HUES64 (cell line): ENCODE results near the gene METTL26.
A peak's percentile ranks its signal among the peaks of the same experiment; 100 is the strongest.

Experiments
- H3K27ac ChIP-seq: 2 replicates; pipeline ENCODE4 v1.7.0; 2013; ENCODE audit warnings: low read depth, low read length, inconsistent platforms
- H3K27me3 ChIP-seq: 2 replicates; pipeline ENCODE4 v1.6.1; 2013; ENCODE audit warnings: mild to moderate bottlenecking, low read length; ENCODE audit not compliant: insufficient read depth
- H3K36me3 ChIP-seq: 2 replicates; pipeline ENCODE4 v1.6.1; 2013; ENCODE audit warnings: mild to moderate bottlenecking, low read length; ENCODE audit not compliant: insufficient read depth
- H3K4me1 ChIP-seq: 2 replicates; pipeline ENCODE4 v1.6.1; 2013; ENCODE audit warnings: mild to moderate bottlenecking, low read length, moderate library complexity; ENCODE audit not compliant: insufficient read depth
- H3K4me3 ChIP-seq: 2 replicates; pipeline ENCODE4 v1.5.1; 2013; ENCODE audit warnings: mild to moderate bottlenecking, low read length, moderate library complexity
- H3K9ac ChIP-seq: 2 replicates; pipeline ENCODE4 v1.6.1; 2013; ENCODE audit warnings: mild to moderate bottlenecking, low read depth, low read length
- H3K9me3 ChIP-seq: 2 replicates; pipeline ENCODE4 v1.6.1; 2013; ENCODE audit warnings: low read depth, low read length; ENCODE audit not compliant: insufficient read depth
- WGBS: fragments of 150-250, 120-280 bp; methylation state at CpG from one replicate; pipeline ENCODE4 v1.1.7; 2013; ENCODE audit warnings: missing lambda C conversion rate; 5-methylcytosine and 5-hydroxymethylcytosine counted together

Gene METTL26

GRCh38 chr16:627454-628239 lies 8.5 kb downstream of the METTL26 start:
- WGBS: 89% methylated on average over 50 of the region's 50 CpGs
- no peak overlapping the region for H3K9ac ChIP-seq

DNA sequence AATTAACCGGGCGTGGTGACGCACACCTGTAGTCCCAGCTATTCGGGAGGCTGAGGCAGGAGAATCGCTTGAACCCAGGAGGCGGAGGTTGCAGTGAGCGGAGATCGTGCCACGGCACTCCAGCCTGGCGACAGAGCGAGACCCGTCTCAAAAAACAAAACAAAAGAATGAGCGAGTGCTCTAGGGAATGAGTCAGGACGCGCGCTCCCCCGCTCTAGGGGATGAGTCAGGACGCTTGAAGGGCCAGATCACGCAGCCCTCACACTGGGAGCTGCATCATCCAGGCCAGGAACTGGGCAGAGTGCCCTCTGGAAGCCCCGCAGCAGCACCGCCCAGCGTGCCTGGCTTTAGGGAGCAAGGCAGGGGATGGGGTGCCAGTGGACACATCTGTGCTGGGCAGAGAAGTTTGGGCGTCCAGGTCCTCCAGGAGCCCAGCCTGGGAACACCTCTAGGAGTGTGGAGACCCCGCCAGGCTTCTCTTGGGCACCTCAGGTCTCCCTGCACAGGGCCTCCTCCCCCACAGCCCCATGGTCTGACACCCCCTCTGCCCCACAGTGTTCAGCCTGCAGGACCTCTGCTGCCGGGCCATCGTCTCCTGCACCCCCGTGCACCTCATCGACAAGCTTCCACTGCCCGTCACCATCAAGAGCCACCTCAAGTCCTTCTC lies 9.2 kb downstream of the METTL26 start:
- no peak overlapping the region for H3K9ac ChIP-seq
- WGBS: 88% methylated on average over 29 of the region's 29 CpGs
- no peaks in the 10 kb centered on the region for H3K27me3 ChIP-seq
- peaks cover 8% of the 10 kb centered on the region; the same call in 1 of the 2 replicates for H3K36me3 ChIP-seq
- no peak overlapping the region for H3K27ac ChIP-seq
- H3K9me3 ChIP-seq: no peaks in the 10 kb centered on the region
- no peak overlapping the region for H3K4me3 ChIP-seq
- H3K4me1 ChIP-seq: peaks cover 15% of the 10 kb centered on the region

More at GRCh38 chr16:627454-628239, 8.5 kb downstream of the METTL26 start:
- no peak overlapping the region for H3K4me3 ChIP-seq
- peaks cover 15% of the 10 kb centered on the region for H3K4me1 ChIP-seq
- no peaks in the 10 kb centered on the region for H3K27me3 ChIP-seq
- no peak overlapping the region for H3K27ac ChIP-seq
- no peaks in the 10 kb centered on the region for H3K9me3 ChIP-seq
- H3K36me3 ChIP-seq: peaks cover 8% of the 10 kb centered on the region; the same call in 1 of the 2 replicates

GRCh38 chr16:625977-626765 lies 9.9 kb downstream of the METTL26 start:
- WGBS: 95% methylated on average over 35 of the region's 35 CpGs
- no peaks in the 10 kb centered on the region for H3K9me3 ChIP-seq
- H3K4me1 ChIP-seq: peaks cover 15% of the 10 kb centered on the region
- no peak overlapping the region for H3K9ac ChIP-seq
- H3K27me3 ChIP-seq: no peaks in the 10 kb centered on the region
- H3K4me3 ChIP-seq: no peak overlapping the region
- H3K27ac ChIP-seq: no peak overlapping the region
- peaks cover 8% of the 10 kb centered on the region; the same call in 1 of the 2 replicates for H3K36me3 ChIP-seq

GRCh38 chr16:625117-625976 lies 10.8 kb downstream of the METTL26 start:
- Histone ChIP-seq H3K9ac (no peak overlapping the region), H3K27me3 (no peaks in the 10 kb centered on the region), H3K4me3 (no peak overlapping the region), H3K9me3 (no peaks in the 10 kb centered on the region), H3K36me3 (peaks cover 8% of the 10 kb centered on the region; the same call in 1 of the 2 replicates), H3K27ac (no peak overlapping the region), H3K4me1 (peaks cover 13% of the 10 kb centered on the region)
- 94% methylated on average over 37 of the region's 37 CpGs for WGBS

DNA sequence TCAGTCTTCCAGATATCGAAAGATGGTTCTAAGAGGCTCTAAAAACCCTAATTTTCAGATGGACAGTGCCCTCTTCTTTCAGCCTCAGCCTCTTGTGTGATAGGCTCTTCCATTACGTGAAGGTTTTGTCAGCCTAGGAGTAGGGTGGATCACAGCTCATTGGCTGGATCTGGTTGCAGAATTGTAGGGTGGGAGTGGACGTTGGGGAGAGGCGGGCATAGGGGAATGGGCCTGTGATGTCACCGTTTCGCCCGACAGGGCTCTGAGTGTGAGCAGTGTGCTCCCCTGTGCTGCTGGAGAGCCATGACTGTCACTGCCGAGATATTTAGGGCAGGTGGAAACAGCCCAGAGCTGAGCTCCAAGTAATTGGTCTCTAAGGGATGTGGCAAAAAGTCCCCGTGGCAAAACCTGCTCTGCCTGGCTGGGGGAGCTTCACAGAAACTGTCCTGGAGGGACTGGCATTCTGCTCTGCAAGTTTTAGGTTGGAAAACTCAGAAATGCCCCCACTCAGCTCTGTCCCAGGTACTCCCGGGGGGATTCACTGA lies 11.5 kb downstream of the METTL26 start:
- no peak overlapping the region for H3K27ac ChIP-seq
- H3K36me3 ChIP-seq: peaks cover 8% of the 10 kb centered on the region; the same call in 1 of the 2 replicates
- H3K4me3 ChIP-seq: no peak overlapping the region
- 89% methylated on average over 10 of the region's 10 CpGs for WGBS
- H3K4me1 ChIP-seq: peaks cover 7% of the 10 kb centered on the region
- H3K9ac ChIP-seq: no peak overlapping the region
- H3K9me3 ChIP-seq: no peaks in the 10 kb centered on the region
- no peaks in the 10 kb centered on the region for H3K27me3 ChIP-seq

DNA sequence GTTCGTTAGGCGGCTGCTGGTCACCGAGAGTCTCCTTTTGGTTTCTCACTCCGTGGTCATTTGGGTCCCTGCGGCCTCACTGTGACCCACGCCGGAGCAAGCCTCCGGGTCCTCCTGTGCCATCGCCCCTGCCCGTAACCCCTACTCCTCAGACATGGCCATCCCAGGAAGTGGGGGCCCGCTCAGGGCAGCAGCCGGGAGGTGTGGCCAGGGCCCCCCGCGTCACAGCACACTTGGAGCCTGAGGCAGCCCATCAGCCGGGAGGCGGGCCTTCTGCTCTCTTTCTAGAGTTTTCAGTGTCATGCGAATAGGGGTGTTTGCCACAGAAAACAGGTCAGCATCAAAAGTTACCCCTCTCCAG lies 13.2 kb downstream of the METTL26 start:
- H3K4me3 ChIP-seq: no peak overlapping the region
- H3K4me1 ChIP-seq: no peaks in the 10 kb centered on the region
- H3K36me3 ChIP-seq: peaks cover 8% of the 10 kb centered on the region; the same call in 1 of the 2 replicates
- H3K9me3 ChIP-seq: no peaks in the 10 kb centered on the region
- 0 out of 2 replicates have a peak overlapping the region, but pooled peaks have one; percentile 25 for H3K27ac ChIP-seq
- WGBS: 82% methylated on average over 17 of the region's 17 CpGs
- 0 out of 2 replicates have a peak overlapping the region, but pooled peaks have one; percentile 22 for H3K9ac ChIP-seq
- no peaks in the 10 kb centered on the region for H3K27me3 ChIP-seq

DNA sequence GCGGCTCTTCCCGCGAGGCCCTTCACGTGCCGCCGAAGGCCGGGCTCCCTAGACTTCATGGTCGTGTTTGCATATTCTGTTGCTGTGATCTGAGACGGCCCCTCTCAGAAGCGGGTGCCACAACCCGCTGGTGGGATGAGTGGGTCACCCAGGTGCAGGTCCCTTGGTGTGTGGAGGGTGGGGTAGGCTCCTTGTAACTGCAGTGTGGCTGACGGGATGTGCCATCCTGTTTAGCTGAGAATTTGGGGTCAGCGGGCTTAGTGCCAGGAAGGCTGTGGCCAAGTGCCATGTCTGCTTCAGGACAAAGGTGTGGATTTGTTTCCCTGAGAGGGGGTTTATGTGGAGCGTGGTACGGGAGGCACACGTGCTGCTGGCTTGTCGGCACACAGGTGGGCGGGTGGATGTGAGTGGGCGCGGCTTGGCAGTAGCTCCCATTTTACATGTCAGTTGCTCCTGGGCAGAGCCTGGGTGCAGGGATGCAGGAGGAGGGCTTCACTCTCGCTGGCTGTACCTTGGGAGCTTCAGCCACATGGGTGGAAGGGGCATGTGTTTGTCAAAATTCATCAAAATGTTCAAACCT lies 14.5 kb downstream of the METTL26 start:
- 89% methylated on average over 21 of the region's 21 CpGs for WGBS
- 0 out of 2 replicates have a peak, but pooled peaks cover 4% of the 10 kb centered on the region for H3K36me3 ChIP-seq
- H3K4me1 ChIP-seq: no peaks in the 10 kb centered on the region
- H3K27ac ChIP-seq: no peak overlapping the region
- H3K4me3 ChIP-seq: no peak overlapping the region
- H3K9me3 ChIP-seq: no peaks in the 10 kb centered on the region
- no peak overlapping the region for H3K9ac ChIP-seq
- no peaks in the 10 kb centered on the region for H3K27me3 ChIP-seq

DNA sequence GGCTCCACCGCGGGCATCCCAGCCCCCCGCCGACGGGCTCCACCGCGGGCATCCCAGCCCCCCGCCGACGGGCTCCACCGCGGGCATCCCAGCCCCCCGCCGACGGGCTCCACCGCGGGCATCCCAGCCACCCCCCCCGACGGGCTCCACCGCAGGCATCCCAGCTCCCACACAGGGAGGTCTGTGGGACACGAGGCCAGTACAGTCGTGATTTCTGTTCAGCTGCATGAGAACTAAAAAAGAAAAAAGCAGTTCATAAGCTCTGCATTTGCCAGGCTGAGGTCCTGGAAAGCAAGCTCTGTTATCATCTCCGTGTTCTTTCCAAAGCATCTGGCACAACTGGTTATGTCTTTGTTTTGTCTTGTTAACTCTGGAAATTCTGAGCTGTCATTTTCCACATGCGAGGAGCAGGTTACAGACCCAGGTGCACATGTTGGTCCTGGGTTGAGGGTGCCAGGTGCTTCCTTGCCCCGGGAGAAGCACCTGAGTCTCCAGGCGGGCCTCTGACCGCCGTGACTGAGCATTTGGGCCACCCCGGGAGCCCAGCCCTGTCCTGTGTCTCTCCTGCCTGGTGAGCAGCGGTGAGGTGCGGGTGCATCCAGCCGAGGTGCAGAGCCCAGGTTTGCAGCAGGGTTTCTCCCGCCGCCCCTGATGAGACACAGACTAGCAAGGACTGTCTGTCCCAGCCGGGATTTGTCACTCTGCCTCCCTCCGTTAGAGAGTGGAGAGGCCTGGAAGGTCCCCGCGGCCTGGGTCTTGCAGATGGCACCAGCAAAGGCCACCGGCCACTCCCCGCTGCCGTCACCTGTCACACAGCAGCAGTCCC lies 15.2 kb downstream of the METTL26 start:
- H3K27ac ChIP-seq: no peak overlapping the region
- H3K36me3 ChIP-seq: no peaks in the 10 kb centered on the region
- H3K27me3 ChIP-seq: no peaks in the 10 kb centered on the region
- no peak overlapping the region for H3K4me3 ChIP-seq
- no peak overlapping the region for H3K9ac ChIP-seq
- H3K4me1 ChIP-seq: no peaks in the 10 kb centered on the region
- H3K9me3 ChIP-seq: no peaks in the 10 kb centered on the region
- 94% methylated on average over 41 of the region's 41 CpGs for WGBS

- Histone ChIP-seq H3K4me3 (no peak overlapping the region), H3K4me1 (no peaks in the 10 kb centered on the region), H3K9ac (no peak overlapping the region), H3K36me3 (no peaks in the 10 kb centered on the region), H3K27me3 (no peaks in the 10 kb centered on the region), H3K27ac (no peak overlapping the region), H3K9me3 (no peaks in the 10 kb centered on the region)
- 94% methylated on average over 20 of the region's 20 CpGs for WGBS
Observed at GRCh38 chr16:619476-620100, 16.5 kb downstream of the METTL26 start.
